H1 (cell line): ENCODE measurements around the gene NAA10. TPM values are rescaled to one million over a fixed set of nuclear protein-coding genes. Genes with fewer than 3 reads are reported as not detected.
A peak's percentile ranks its signal among the peaks of the same experiment; 100 is the strongest.

Experiments used
- CTCF ChIA-PET: fragments of 300-600 bp; sonication (Branson Sonifier 250); formaldehyde crosslinking; loops from one replicate; lab custom pipeline; 2021; ENCODE audit not compliant: partially characterized antibody; lab: Charles Lee
- POLR2A ChIA-PET: fragments of 300-600 bp; sonication (Branson Sonifier 250); formaldehyde crosslinking; loops from one replicate; lab custom pipeline; 2021; ENCODE audit warnings: inconsistent platforms; ENCODE audit not compliant: partially characterized antibody; lab: Charles Lee
- DNase-seq, 2 experiments: peaks; one replicate each; pipeline versions ENCODE4 v3.0.0 to v3.0.0-alpha.2; 2010 to 2022; ENCODE audit warnings: low spot score in 2 of 2, low read depth in 1 of 2, mixed read lengths in 1 of 2
- FAIRE-seq: peaks from 2 replicates; lab custom pipeline; 2011; peaks lifted over from hg19 to GRCh38; lab: Jason Lieb, UNC
- H2AFZ ChIP-seq: 2 replicates; pipeline ENCODE4 v1.8.1; 2012; ENCODE audit warnings: low read length, inconsistent platforms
- H2AK5ac ChIP-seq: 2 replicates; pipeline ENCODE4 v1.6.1; 2013; ENCODE audit warnings: low read depth, low read length
- H2BK120ac ChIP-seq: replicated peaks from 2 replicates; pipeline ENCODE3; 2013; ENCODE audit warnings: low read depth, low read length, inconsistent platforms
- H2BK12ac ChIP-seq: 2 replicates; pipeline ENCODE4 v1.6.1; 2013; ENCODE audit warnings: low read depth, low read length
- H2BK15ac ChIP-seq: 2 replicates; pipeline ENCODE4 v1.6.1; 2013; ENCODE audit warnings: low read length
- H2BK20ac ChIP-seq: 2 replicates; pipeline ENCODE4 v1.6.1; 2013; ENCODE audit warnings: low read length
- H2BK5ac ChIP-seq: 2 replicates; pipeline ENCODE4 v1.6.1; 2013; ENCODE audit warnings: low read depth, low read length
- H3K14ac ChIP-seq: 2 replicates; pipeline ENCODE4 v1.6.1; 2013; ENCODE audit warnings: inconsistent platforms; ENCODE audit not compliant: insufficient read length
- H3K18ac ChIP-seq: 2 replicates; pipeline ENCODE4 v1.6.1; 2013; ENCODE audit warnings: low read length; ENCODE audit errors: extremely low read depth
- H3K23ac ChIP-seq: 2 replicates; pipeline ENCODE4 v1.6.1; 2013; ENCODE audit warnings: inconsistent platforms; ENCODE audit not compliant: insufficient read length
- H3K23me2 ChIP-seq: 2 replicates; pipeline ENCODE4 v1.6.1; 2013; ENCODE audit warnings: low read depth, low read length
- H3K27ac ChIP-seq: 2 replicates; pipeline ENCODE4 v1.6.1; 2011; ENCODE audit warnings: low read depth, low read length, inconsistent platforms
- H3K27me3 ChIP-seq, 4 experiments: replicated peaks in 1 of 4; 1 replicate in 1 of 4; 2 replicates in 3 of 4; pipeline versions ENCODE4 v1.6.1 to v1.8.1; 2011 to 2013; ENCODE audit warnings: low read length in 3 of 4, mild to moderate bottlenecking in 3 of 4, inconsistent platforms in 2 of 4, mixed read lengths in 2 of 4, moderate library complexity in 1 of 4; ENCODE audit not compliant: control insufficient read depth in 3 of 4, insufficient read depth in 3 of 4; ENCODE audit errors: extremely low read depth in 1 of 4
- H3K36me3 ChIP-seq, 4 experiments: 2 replicates each; pipeline versions ENCODE4 v1.6.1 to v1.8.1; 2011 to 2013; ENCODE audit warnings: mild to moderate bottlenecking in 4 of 4, low read length in 3 of 4, moderate library complexity in 2 of 4, control low read depth in 1 of 4, inconsistent platforms in 1 of 4; ENCODE audit not compliant: insufficient read depth in 4 of 4, control insufficient read depth in 2 of 4
- H3K4ac ChIP-seq: replicated peaks from 2 replicates; pipeline ENCODE3; 2013; ENCODE audit warnings: low read length, low read depth, mixed read lengths, inconsistent platforms; ENCODE audit not compliant: insufficient read length
- H3K4me1 ChIP-seq, 4 experiments: replicated peaks in 1 of 4; 1 replicate in 1 of 4; 2 replicates in 3 of 4; pipeline versions ENCODE4 v1.6.1 to v1.8.1; 2011 to 2013; ENCODE audit warnings: low read length in 3 of 4, inconsistent platforms in 2 of 4, mixed read lengths in 1 of 4; ENCODE audit not compliant: insufficient read depth in 4 of 4, control insufficient read depth in 3 of 4
- H3K4me2 ChIP-seq, 2 experiments: 2 replicates each; pipeline versions ENCODE4 v1.6.1 to v1.8.1; 2011 to 2013; ENCODE audit warnings: low read depth in 2 of 2, low read length in 2 of 2, control low read depth in 1 of 2, inconsistent platforms in 1 of 2, mild to moderate bottlenecking in 1 of 2; ENCODE audit not compliant: insufficient read depth in 1 of 2
- H3K4me3 ChIP-seq, 4 experiments: fragments of 200-600, 300-600 bp in 1 of 4; sonication (generic), shearing (Covaris generic), sonication (Bioruptor Twin) in 1 of 4; 2 replicates each; pipeline versions ENCODE4 v1.5.1 to v1.8.1; 2011 to 2016; ENCODE audit warnings: low read length in 4 of 4, low read depth in 3 of 4, control low read depth in 2 of 4, inconsistent platforms in 2 of 4, mild to moderate bottlenecking in 2 of 4, mixed read lengths in 1 of 4, moderate library complexity in 1 of 4; ENCODE audit not compliant: insufficient read depth in 2 of 4; ENCODE audit errors: extremely low read depth in 1 of 4
- H3K56ac ChIP-seq: replicated peaks from 2 replicates; pipeline ENCODE3; 2013; ENCODE audit warnings: low read depth, mild to moderate bottlenecking, mixed read lengths, low read length, inconsistent platforms; ENCODE audit not compliant: insufficient read length
- H3K79me1 ChIP-seq: 2 replicates; pipeline ENCODE4 v1.6.1; 2013; ENCODE audit warnings: low read depth, low read length, control low read depth
- H3K79me2 ChIP-seq, 2 experiments: 2 replicates each; pipeline versions ENCODE4 v1.6.1 to v1.8.1; 2012 to 2013; ENCODE audit warnings: low read length in 2 of 2, mild to moderate bottlenecking in 2 of 2, inconsistent platforms in 1 of 2; ENCODE audit not compliant: insufficient read depth in 2 of 2, control insufficient read depth in 1 of 2
- H3K9ac ChIP-seq, 4 experiments: replicated peaks in 1 of 4; 1 replicate in 1 of 4; 2 replicates in 3 of 4; pipeline versions ENCODE4 v1.6.1 to v1.8.1; 2011 to 2013; ENCODE audit warnings: low read depth in 3 of 4, low read length in 3 of 4, control low read depth in 2 of 4, mild to moderate bottlenecking in 2 of 4, moderate library complexity in 2 of 4, inconsistent platforms in 1 of 4; ENCODE audit errors: extremely low read depth in 1 of 4
- H3K9me3 ChIP-seq, 2 experiments: 2 replicates each; pipeline versions ENCODE4 v1.6.1 to v1.8.1; 2012 to 2013; ENCODE audit warnings: mild to moderate bottlenecking in 2 of 2, moderate library complexity in 2 of 2, control low read depth in 1 of 2, inconsistent platforms in 1 of 2, low read depth in 1 of 2, low read length in 1 of 2, mixed read lengths in 1 of 2; ENCODE audit not compliant: insufficient read depth in 2 of 2
- H4K20me1 ChIP-seq, 2 experiments: replicated peaks in 1 of 2; 2 replicates each; pipeline versions ENCODE3 to v1.8.1; 2011 to 2013; ENCODE audit warnings: inconsistent platforms in 2 of 2, low read length in 2 of 2, mild to moderate bottlenecking in 1 of 2; ENCODE audit not compliant: insufficient read depth in 2 of 2, control insufficient read depth in 1 of 2
- H4K5ac ChIP-seq: 2 replicates; pipeline ENCODE4 v1.6.1; 2013; ENCODE audit warnings: low read length, low read depth, mixed read lengths, inconsistent platforms; ENCODE audit not compliant: insufficient read length
- H4K8ac ChIP-seq: 2 replicates; pipeline ENCODE4 v1.8.0; 2013; ENCODE audit warnings: mild to moderate bottlenecking, moderate library complexity, low read length, inconsistent platforms; ENCODE audit not compliant: insufficient read depth; ENCODE audit errors: extremely low read depth
- H4K91ac ChIP-seq: replicated peaks from 2 replicates; pipeline ENCODE3; 2013; ENCODE audit warnings: low read length, mixed read lengths, inconsistent platforms; ENCODE audit not compliant: insufficient read length
- ASH2L ChIP-seq: fragments of 200-600, 300-600 bp; sonication (generic); IDR thresholded peaks from one replicate; pipeline ENCODE4 v1.7.1; 2017; ENCODE audit warnings: low read length
- POLR2AphosphoS5 ChIP-seq: IDR thresholded peaks from 2 replicates; pipeline ENCODE4 v1.6.1; 2011; ENCODE audit warnings: low read depth, low read length
- RNF2 ChIP-seq: fragments of 200-900, 300-1000 bp; sonication (generic); IDR thresholded peaks from 2 replicates; pipeline ENCODE4 v1.7.1; 2016; ENCODE audit warnings: borderline replicate concordance, low read depth, mild to moderate bottlenecking, antibody characterized with exemption, low read length; ENCODE audit not compliant: poor library complexity, severe bottlenecking; ENCODE audit errors: missing control alignments
- SIRT6 ChIP-seq: IDR thresholded peaks from one replicate; pipeline ENCODE4 v1.7.1; 2012; ENCODE audit warnings: low read length, inconsistent platforms
- SP2 ChIP-seq: IDR thresholded peaks from 2 replicates; pipeline ENCODE4 v1.6.1; 2012; ENCODE audit warnings: mild to moderate bottlenecking, low read length, inconsistent platforms
- SP4 ChIP-seq: IDR thresholded peaks from 2 replicates; pipeline ENCODE4 v1.6.1; 2012; ENCODE audit warnings: low read length, inconsistent platforms
- whole genome bisulfite sequencing, 2 experiments: shearing (Covaris generic) in 1 of 2; methylation state at CpG; one replicate each; pipeline versions ENCODE4 v1.1.6 to v1.1.7; 2013 to 2015; ENCODE audit warnings: low lambda C conversion rate in 2 of 2, mixed read lengths in 2 of 2, inconsistent platforms in 1 of 2, low coverage in 1 of 2, missing lambda C conversion rate in 1 of 2; ENCODE audit not compliant: insufficient replicate concordance in 2 of 2, insufficient coverage in 1 of 2, insufficient read length in 1 of 2; ENCODE audit errors: extremely low coverage in 1 of 2, missing lambda C conversion rate in 1 of 2; 5-methylcytosine and 5-hydroxymethylcytosine counted together
- polyA plus RNA-seq, 7 experiments: library from polyadenylated mRNA; depleted of rRNA in 3 of 7; stranded (reverse) in 5 of 7; unstranded in 2 of 7; fragments of >200 nt in 5 of 7; fragments of 200-250 nt in 2 of 7; gene quantifications; 1 replicate in 5 of 7; 2 replicates in 1 of 7; 4 replicates in 1 of 7; pipeline versions ENCODE4 v1.2.1 to v1.2.3, GENCODE V29; 2011 to 2013; ENCODE audit warnings: missing spikeins in 2 of 7, mixed read lengths in 2 of 7
- total RNA-seq: library from RNA; stranded (reverse); fragmentation: NEBNext Ultra II Directional; extraction: Animal tissue kit (Norgen Biotek cat#: 25700); gene quantifications from 2 replicates; pipeline ENCODE4 v1.2.1, GENCODE V29; 2021
- TF ChIP-seq, protein P1 (sequence below), 3 experiments: IDR thresholded peaks; 1 replicate in 2 of 3; 2 replicates in 1 of 3; pipeline versions ENCODE4 v1.5.1 to v1.6.1; 2011; ENCODE audit warnings: low read length in 3 of 3, mild to moderate bottlenecking in 3 of 3, inconsistent platforms in 2 of 3, low read depth in 1 of 3, moderate library complexity in 1 of 3; ENCODE audit not compliant: insufficient read depth in 1 of 3; ENCODE audit errors: control extremely low read depth in 1 of 3

NAA10 gene
- total and polyA plus RNA-seq, 2 of the 8 experiments (the other 6 are each of a cell fraction or from before 2014, with no cell fraction given): 80.4 to 98.8 TPM

DNA sequence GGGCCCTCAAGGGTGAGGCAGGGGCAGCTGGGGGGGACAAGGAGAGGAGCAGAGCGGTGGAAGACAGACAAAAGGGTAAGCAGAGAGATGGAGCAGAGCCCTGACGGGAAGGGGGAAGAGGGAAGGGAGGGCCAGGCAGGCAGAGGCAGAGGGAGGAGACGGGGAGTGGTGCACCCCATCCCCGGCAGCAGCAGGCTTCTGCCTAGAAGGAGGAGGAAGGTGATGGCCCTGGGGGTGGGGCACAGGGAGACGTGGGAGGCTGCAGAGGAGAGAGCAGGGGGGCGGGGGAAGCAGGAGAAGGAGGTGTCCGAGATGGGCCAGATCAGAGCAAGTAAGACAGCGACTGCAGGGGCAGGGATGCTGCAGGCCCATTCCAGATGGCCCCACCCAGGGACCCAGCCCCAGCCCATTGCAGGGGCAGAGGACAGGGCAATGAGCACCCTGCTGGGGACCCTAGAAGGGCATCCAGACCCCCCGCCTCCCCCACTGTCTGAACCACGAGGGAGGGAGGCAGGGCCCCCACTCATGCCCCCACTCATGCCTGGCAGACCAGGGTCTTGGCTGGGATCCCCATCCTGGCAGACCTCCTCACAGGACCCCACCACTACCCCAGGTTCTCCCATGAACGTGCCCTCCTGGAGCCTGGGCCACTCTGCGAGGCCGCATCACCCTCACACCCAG is 51.5 kb downstream of the NAA10 start:
- peaks cover 4 to 48% (median 29%) of the 10 kb centered on the region in 4 experiments for H3K4me1 ChIP-seq
- H3K9ac ChIP-seq: no peak overlapping the region
- H3K36me3 ChIP-seq: no peaks in the 10 kb centered on the region
- no peak for DNase-seq
- no peak overlapping the region for H3K56ac ChIP-seq
- CTCF ChIA-PET: interaction anchor here (0.6 to 2.0 kb wide), 11 partner anchors 22 to 109 kb away, joined by 3 to 7 read pairs (median 4); partner anchors contain the start of gene SSR4
- no peak overlapping the region for H4K5ac ChIP-seq
- H2AK5ac ChIP-seq: no peak overlapping the region
- H3K9me3 ChIP-seq: no peaks in the 10 kb centered on the region
- H2BK20ac ChIP-seq: no peak overlapping the region
- no peak overlapping the region for H3K23ac ChIP-seq
- peaks cover 8% of the 10 kb centered on the region; the same call in 1 of the 2 replicates for H3K23me2 ChIP-seq
- H2BK12ac ChIP-seq: 0 out of 2 replicates have a peak overlapping the region, but pooled peaks have one; percentile 39
- FAIRE-seq: no peak
- no peak overlapping the region for H3K18ac ChIP-seq
- H2BK15ac ChIP-seq: no peak overlapping the region
- H3K4ac ChIP-seq: no peak overlapping the region
- H4K20me1 ChIP-seq: peaks cover 0 to 2% of the 10 kb centered on the region in 2 experiments
- H3K27ac ChIP-seq: no peak overlapping the region
- WGBS, 2 experiments: 64% methylated on average over 4 of the region's 13 CpGs; no CpG with 5 or more reads in 1 of the 2 experiments
- H3K79me2 ChIP-seq: no peaks in the 10 kb centered on the region; a peak in 1 of 4 replicates
- H2BK120ac ChIP-seq: no peak overlapping the region
- peaks cover 0 to 17% (median under 1%) of the 10 kb centered on the region in 4 experiments; a peak in 3 of 7 replicates for H3K27me3 ChIP-seq
- H3K79me1 ChIP-seq: no peaks in the 10 kb centered on the region
- no peak overlapping the region for H2BK5ac ChIP-seq
- H3K14ac ChIP-seq: no peak overlapping the region
- TF ChIP-seq ASH2L: no peak
- TF ChIP-seq SP4: no peak
- TF ChIP-seq RNF2: no peak
- no peak for TF ChIP-seq POLR2AphosphoS5
- TF ChIP-seq SIRT6: no peak
- no peak for TF ChIP-seq SP2
- TF ChIP-seq, protein P1, sequence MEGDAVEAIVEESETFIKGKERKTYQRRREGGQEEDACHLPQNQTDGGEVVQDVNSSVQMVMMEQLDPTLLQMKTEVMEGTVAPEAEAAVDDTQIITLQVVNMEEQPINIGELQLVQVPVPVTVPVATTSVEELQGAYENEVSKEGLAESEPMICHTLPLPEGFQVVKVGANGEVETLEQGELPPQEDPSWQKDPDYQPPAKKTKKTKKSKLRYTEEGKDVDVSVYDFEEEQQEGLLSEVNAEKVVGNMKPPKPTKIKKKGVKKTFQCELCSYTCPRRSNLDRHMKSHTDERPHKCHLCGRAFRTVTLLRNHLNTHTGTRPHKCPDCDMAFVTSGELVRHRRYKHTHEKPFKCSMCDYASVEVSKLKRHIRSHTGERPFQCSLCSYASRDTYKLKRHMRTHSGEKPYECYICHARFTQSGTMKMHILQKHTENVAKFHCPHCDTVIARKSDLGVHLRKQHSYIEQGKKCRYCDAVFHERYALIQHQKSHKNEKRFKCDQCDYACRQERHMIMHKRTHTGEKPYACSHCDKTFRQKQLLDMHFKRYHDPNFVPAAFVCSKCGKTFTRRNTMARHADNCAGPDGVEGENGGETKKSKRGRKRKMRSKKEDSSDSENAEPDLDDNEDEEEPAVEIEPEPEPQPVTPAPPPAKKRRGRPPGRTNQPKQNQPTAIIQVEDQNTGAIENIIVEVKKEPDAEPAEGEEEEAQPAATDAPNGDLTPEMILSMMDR (IDR thresholded peaks at IDR 0.05; ENCODE audit: control extremely low read depth in 1 of 3, insufficient read depth in 1 of 3, low read depth in 1 of 3, low read length in 3 of 3): no peak
- no peak overlapping the region for H2AFZ ChIP-seq
- no peak overlapping the region; the same call in 1 of the 2 replicates for H4K8ac ChIP-seq
- no peak overlapping the region for H4K91ac ChIP-seq
- H3K4me2 ChIP-seq: peak overlapping the region in 1 of 2 experiments; percentile 20; a peak in 1 of 4 replicates
- no peak overlapping the region for H3K4me3 ChIP-seq
- POLR2A ChIA-PET: interaction anchor here (1.0 to 1.2 kb wide), 5 partner anchors 9 to 79 kb away, joined by 3 read pairs; no protein-coding TSS in a partner anchor
